Esophagus squamous epithelium (tissue), 5 donors: ENCODE results near the gene RAB11FIP5. TPM values are rescaled to one million over a fixed set of nuclear protein-coding genes. Genes with fewer than 3 reads are reported as not detected.

ENCODE experiments used
- DNase-seq: peaks from one replicate; lab custom pipeline; 2025; lab: John Stamatoyannopoulos, UW
- H3K27ac ChIP-seq, 4 donors: fragments of 200-600 bp; sonication (generic); one replicate each; pipeline ENCODE4 v1.5.1; 2016 to 2019; ENCODE audit warnings: mild to moderate bottlenecking in 1 of 4
- H3K27me3 ChIP-seq, 4 donors: fragments of 200-600 bp; sonication (generic); 1 replicate in 3 of 4; 2 replicates in 1 of 4; pipeline versions ENCODE4 v1.5.1 to v1.6.0; 2017 to 2021; ENCODE audit warnings: antibody characterized with exemption in 1 of 4
- H3K36me3 ChIP-seq, 3 donors: fragments of 200-600 bp; sonication (generic); one replicate each; pipeline ENCODE4 v1.5.1; 2016 to 2019
- H3K4me1 ChIP-seq, 3 donors: fragments of 200-600 bp; sonication (generic); one replicate each; pipeline ENCODE4 v1.5.1; 2017 to 2019
- H3K4me3 ChIP-seq, 4 donors: fragments of 200-600 bp; sonication (generic); 1 replicate in 3 of 4; 2 replicates in 1 of 4; pipeline ENCODE4 v1.5.1; 2016 to 2019; ENCODE audit warnings: mild to moderate bottlenecking in 2 of 4, moderate library complexity in 1 of 4
- H3K9me3 ChIP-seq, 3 donors: fragments of 200-600 bp; sonication (generic); one replicate each; pipeline ENCODE4 v1.5.1; 2016 to 2019
- CTCF ChIP-seq, 6 experiments: fragments of 450-650 bp in 4 of 6; fragments of 200-600 bp in 2 of 6; sonication (generic) in 2 of 6; IDR thresholded peaks; one replicate each; pipeline ENCODE4 v1.5.1; 2016 to 2019; ENCODE audit warnings: antibody characterized with exemption in 6 of 6, mild to moderate bottlenecking in 4 of 6, moderate library complexity in 4 of 6
- POLR2A ChIP-seq, 4 donors: fragments of 450-650 bp; IDR thresholded peaks; one replicate each; pipeline ENCODE4 v1.6.1; 2017; ENCODE audit warnings: antibody characterized with exemption in 4 of 4, mild to moderate bottlenecking in 4 of 4, moderate library complexity in 3 of 4
- WGBS, 2 donors: methylation state at CpG; one replicate each; pipeline ENCODE4 v1.1.5; 2018; 5-methylcytosine and 5-hydroxymethylcytosine counted together
- intact Hi-C: fragments of 100-400 bp; cut with DNase I; formaldehyde crosslinking; loops from one replicate; pipeline ENCODE4 v1.15.0; 2022
- total RNA-seq, 4 donors: library from RNA; depleted of rRNA; stranded (reverse); fragments of >200 nt; gene quantifications; one replicate each; pipeline ENCODE4 v1.1.0, GENCODE V29; 2016
- donor health status: DM: yes; HTN: yes; CAD: no.

RAB11FIP5 gene
- total RNA-seq, 4 donors from 2014 or later = 12.2 to 19.6 (median 16.6) TPM

- 89 to 96% methylated on average over 3 to 9 of the region's 31 CpGs for WGBS, 2 donors
- TF ChIP-seq POLR2A (IDR thresholded peaks at IDR 0.05) (no peak), CTCF (IDR thresholded peaks at IDR 0.05) (no peak)
- Histone ChIP-seq H3K4me1 (peaks cover 0 to 23% (median 0%) of the 10 kb centered on the region in 3 donors), H3K27ac (no peak overlapping the region), H3K36me3 (peaks cover 0 to 66% (median 6%) of the 10 kb centered on the region in 3 donors), H3K27me3 (no peaks in the 10 kb centered on the region), H3K9me3 (no peaks in the 10 kb centered on the region), H3K4me3 (no peak overlapping the region)
- no peak for DNase-seq
- intact Hi-C loops = no loop called here
Measured at GRCh38 chr2:73080321-73081131, 32.2 kb downstream of the RAB11FIP5 start.

GRCh38 chr2:73079636-73080035 lies 33.1 kb downstream of the RAB11FIP5 start:
- Histone ChIP-seq H3K27me3 (no peaks in the 10 kb centered on the region), H3K9me3 (no peaks in the 10 kb centered on the region), H3K4me3 (no peak overlapping the region), H3K4me1 (peaks cover 0 to 20% (median 0%) of the 10 kb centered on the region in 3 donors), H3K36me3 (peaks cover 0 to 71% (median 6%) of the 10 kb centered on the region in 3 donors), H3K27ac (no peak overlapping the region)
- WGBS, 2 donors = 87 to 100% methylated on average over 3 to 6 of the region's 9 CpGs
- no peak for DNase-seq
- intact Hi-C loops = no loop called here
- no peak for TF ChIP-seq POLR2A (IDR thresholded peaks at IDR 0.05)
- TF ChIP-seq CTCF (IDR thresholded peaks at IDR 0.05) = no peak

- Histone ChIP-seq H3K27me3 (no peaks in the 10 kb centered on the region), H3K4me3 (no peak overlapping the region), H3K27ac (no peak overlapping the region), H3K4me1 (peaks cover 0 to 13% (median 0%) of the 10 kb centered on the region in 3 donors), H3K36me3 (peaks cover 0 to 70% (median 6%) of the 10 kb centered on the region in 3 donors), H3K9me3 (no peaks in the 10 kb centered on the region)
- TF ChIP-seq CTCF (IDR thresholded peaks at IDR 0.05) (no peak), POLR2A (IDR thresholded peaks at IDR 0.05) (no peak)
- WGBS, 2 donors = 90 to 93% methylated on average over 6 to 12 of the region's 13 CpGs
- intact Hi-C loops = no loop called here
- no peak for DNase-seq
Measured at GRCh38 chr2:73078457-73079411, 34.0 kb downstream of the RAB11FIP5 start.

- TF ChIP-seq POLR2A (IDR thresholded peaks at IDR 0.05) = no peak
- no peak for TF ChIP-seq CTCF (IDR thresholded peaks at IDR 0.05)
- no peak for DNase-seq
- H3K27me3 ChIP-seq = no peaks in the 10 kb centered on the region
- peaks cover 0 to 72% (median 6%) of the 10 kb centered on the region in 3 donors for H3K36me3 ChIP-seq
- H3K4me3 ChIP-seq = no peak overlapping the region
- no peak overlapping the region for H3K27ac ChIP-seq
- intact Hi-C loops = no loop called here
- 89 to 100% methylated on average over 1 of the region's 1 CpG for WGBS, 2 donors
- H3K4me1 ChIP-seq = peaks cover 1 to 14% (median 2%) of the 10 kb centered on the region in 3 donors
- H3K9me3 ChIP-seq = no peaks in the 10 kb centered on the region
Measured at GRCh38 chr2:73077424-73077795, 35.3 kb downstream of the RAB11FIP5 start.
